ENCODE data around the gene RAB40C. TPM values are rescaled to one million over a fixed set of nuclear protein-coding genes. Genes with fewer than 3 reads are reported as not detected.

Gene RAB40C
- total and polyA plus RNA-seq, 10 of the 15 experiments (the other 5 are each of a cell fraction or from before 2014, with no cell fraction given), result 0.06 to 12.8 (median 4.6) TPM

- no peak for TF ChIP-seq E4F1 (IDR thresholded peaks at IDR 0.05; ENCODE audit: borderline replicate concordance, partially characterized antibody)
- TF ChIP-seq FOXM1 (IDR thresholded peaks at IDR 0.05; ENCODE audit: low read depth, low read length), result no peak
- peak; percentile 79; the same call in 1 of the 2 replicates for TF ChIP-seq POLR2AphosphoS5 (IDR thresholded peaks at IDR 0.05; ENCODE audit: low read length)
- TF ChIP-seq ELK1 (IDR thresholded peaks at IDR 0.05; ENCODE audit: low read depth, low read length), result peak; percentile 90
- TF ChIP-seq ZBTB11 (CRISPR knock-in tag; IDR thresholded peaks at IDR 0.05), result peak; percentile 69
- TF ChIP-seq MYC (IDR thresholded peaks at IDR 0.05; ENCODE audit: insufficient read depth, insufficient read length, insufficient replicate concordance, low read length, severe bottlenecking), result peak; percentile 31
- TF ChIP-seq CREB1 (IDR thresholded peaks at IDR 0.05; ENCODE audit: low read depth), result peak; percentile 57; the same call in 1 of the 2 replicates
- no peak for TF ChIP-seq TCF7 (IDR thresholded peaks at IDR 0.05; ENCODE audit: borderline replicate concordance)
- no peak for TF ChIP-seq CUX1 (IDR thresholded peaks at IDR 0.05; ENCODE audit: insufficient replicate concordance, low read depth, low read length)
- TF ChIP-seq MEF2A (IDR thresholded peaks at IDR 0.05; ENCODE audit: insufficient read depth, low read depth, low read length), result peak; percentile 81; the same call in 1 of the 2 replicates
- no peak for TF ChIP-seq ETV6 (conservative IDR thresholded peaks at IDR 0.05 in 1 of 2, IDR thresholded peaks at IDR 0.05 in 1 of 2; ENCODE audit: borderline replicate concordance in 1 of 2, low read depth in 1 of 2)
- no peak for TF ChIP-seq ATF2 (IDR thresholded peaks at IDR 0.05; ENCODE audit: low read length)
Observed at GRCh38 chr16:667780-668518, 78.1 kb downstream of the RAB40C start, which contains the start of gene RHOT2 (continued).
